Measurements from ENCODE around the gene TGM4. TPM values are rescaled to one million over a fixed set of nuclear protein-coding genes. Genes with fewer than 3 reads are reported as not detected.

TGM4 gene
- total and polyA plus RNA-seq, 2 donors (not counting 1 experiment from before 2014, with no cell fraction given): not detected

DNA sequence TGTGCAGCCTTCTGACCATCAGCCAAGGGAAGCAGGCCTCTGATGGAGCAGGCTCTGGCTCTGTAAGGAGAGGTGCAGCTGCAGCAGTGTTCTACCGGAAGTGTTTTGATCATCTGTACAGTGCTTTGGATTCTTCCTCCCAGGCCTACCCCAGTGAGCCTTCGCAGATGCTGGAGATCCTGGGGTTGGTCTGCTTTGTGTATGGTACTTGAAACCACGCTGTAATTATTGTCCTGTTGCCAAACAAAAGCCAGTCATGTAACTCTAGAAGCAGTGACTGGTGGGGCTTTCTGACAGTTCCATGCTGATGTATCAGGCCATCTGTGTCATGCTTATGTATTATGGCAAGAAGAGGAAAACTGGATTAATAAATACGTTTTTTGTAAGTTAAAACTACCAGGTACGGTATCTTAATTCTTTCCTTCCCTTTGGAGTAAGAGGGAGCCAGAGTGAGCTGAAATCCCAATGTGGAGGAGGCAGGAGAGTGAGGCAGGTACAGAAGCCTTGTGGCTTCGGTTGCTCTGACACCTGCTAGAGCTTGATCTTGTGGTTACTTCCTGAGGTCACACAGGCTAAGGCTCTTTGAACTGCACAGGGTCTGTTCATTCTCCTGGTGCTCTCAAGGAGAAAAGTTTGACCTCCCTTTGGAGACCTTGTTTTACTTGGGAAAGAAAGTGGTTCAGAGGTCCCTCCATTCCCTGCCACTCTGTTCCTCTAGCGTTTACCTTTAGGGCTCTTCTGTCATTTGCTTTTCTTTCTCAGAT lies 9.0 kb upstream of the TGM4 start:
- Histone ChIP-seq H3K9ac (ENCODE audit: low read length) (no peak overlapping the region), H3K9me3 (ENCODE audit: control extremely low read depth in 1 of 3, control insufficient read depth in 2 of 3, insufficient read depth in 1 of 3, low read length in 2 of 3) (no peaks in the 10 kb centered on the region), H3K4me2 (replicated peaks; ENCODE audit: low read depth, low read length, poor library complexity, severe bottlenecking) (no peak overlapping the region), H3K36me3 (replicated peaks in 1 of 2; ENCODE audit: control extremely low read depth in 1 of 2, control insufficient read depth in 1 of 2, extremely low read depth in 1 of 2, insufficient read depth in 2 of 2, low read length in 1 of 2) (peaks cover 0 to 5% of the 10 kb centered on the region in 2 experiments), H3K27ac (ENCODE audit: low read length in 2 of 2) (no peak overlapping the region), H3K4me1 (ENCODE audit: control insufficient read depth in 2 of 2, insufficient read depth in 2 of 2, low read length in 2 of 2) (peaks cover 7 to 13% of the 10 kb centered on the region in 2 donors), H3K79me2 (ENCODE audit: control insufficient read depth, insufficient read depth, low read length) (peaks cover 8% of the 10 kb centered on the region), H3K27me3 (replicated peaks in 1 of 4; ENCODE audit: control extremely low read depth in 1 of 4, control insufficient read depth in 3 of 4, insufficient read depth in 4 of 4, low read length in 3 of 4) (no peaks in the 10 kb centered on the region), H4K20me1 (ENCODE audit: control insufficient read depth, insufficient read depth, low read length, poor library complexity, severe bottlenecking) (no peaks in the 10 kb centered on the region), H3K4me3 (ENCODE audit: control extremely low read depth in 1 of 5, extremely low read depth in 1 of 5, insufficient read depth in 1 of 5, low read depth in 2 of 5, low read length in 4 of 5) (no peak overlapping the region), H2AFZ (ENCODE audit: insufficient read depth, low read depth, low read length, poor library complexity, severe bottlenecking) (no peak overlapping the region)
- WGBS (ENCODE audit: insufficient coverage): 89% methylated on average over 7 of the region's 7 CpGs
- Mint-ChIP-seq H3K4me1 (peaks cover 23% of the 10 kb centered on the region), H3K27me3 (no peaks in the 10 kb centered on the region), H3K9me3 (ENCODE audit: insufficient read depth) (peaks cover 3% of the 10 kb centered on the region), H3K4me3 (no peak overlapping the region), H3K27ac (no peak overlapping the region)
- intact Hi-C loops (cut with micrococcal nuclease): no loop called here
- ChIA-PET POLR2A (no interaction called here), CTCF (no interaction called here)
- TF ChIP-seq, protein P1, sequence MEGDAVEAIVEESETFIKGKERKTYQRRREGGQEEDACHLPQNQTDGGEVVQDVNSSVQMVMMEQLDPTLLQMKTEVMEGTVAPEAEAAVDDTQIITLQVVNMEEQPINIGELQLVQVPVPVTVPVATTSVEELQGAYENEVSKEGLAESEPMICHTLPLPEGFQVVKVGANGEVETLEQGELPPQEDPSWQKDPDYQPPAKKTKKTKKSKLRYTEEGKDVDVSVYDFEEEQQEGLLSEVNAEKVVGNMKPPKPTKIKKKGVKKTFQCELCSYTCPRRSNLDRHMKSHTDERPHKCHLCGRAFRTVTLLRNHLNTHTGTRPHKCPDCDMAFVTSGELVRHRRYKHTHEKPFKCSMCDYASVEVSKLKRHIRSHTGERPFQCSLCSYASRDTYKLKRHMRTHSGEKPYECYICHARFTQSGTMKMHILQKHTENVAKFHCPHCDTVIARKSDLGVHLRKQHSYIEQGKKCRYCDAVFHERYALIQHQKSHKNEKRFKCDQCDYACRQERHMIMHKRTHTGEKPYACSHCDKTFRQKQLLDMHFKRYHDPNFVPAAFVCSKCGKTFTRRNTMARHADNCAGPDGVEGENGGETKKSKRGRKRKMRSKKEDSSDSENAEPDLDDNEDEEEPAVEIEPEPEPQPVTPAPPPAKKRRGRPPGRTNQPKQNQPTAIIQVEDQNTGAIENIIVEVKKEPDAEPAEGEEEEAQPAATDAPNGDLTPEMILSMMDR (IDR thresholded peaks at IDR 0.05): no peak
- no peak for TF ChIP-seq EZH2 (IDR thresholded peaks at IDR 0.05; ENCODE audit: borderline replicate concordance, insufficient read depth, low read depth, low read length, poor library complexity, severe bottlenecking)
- DNase-seq (no peak), ATAC-seq (ENCODE audit: low read depth) (no peak)

DNA sequence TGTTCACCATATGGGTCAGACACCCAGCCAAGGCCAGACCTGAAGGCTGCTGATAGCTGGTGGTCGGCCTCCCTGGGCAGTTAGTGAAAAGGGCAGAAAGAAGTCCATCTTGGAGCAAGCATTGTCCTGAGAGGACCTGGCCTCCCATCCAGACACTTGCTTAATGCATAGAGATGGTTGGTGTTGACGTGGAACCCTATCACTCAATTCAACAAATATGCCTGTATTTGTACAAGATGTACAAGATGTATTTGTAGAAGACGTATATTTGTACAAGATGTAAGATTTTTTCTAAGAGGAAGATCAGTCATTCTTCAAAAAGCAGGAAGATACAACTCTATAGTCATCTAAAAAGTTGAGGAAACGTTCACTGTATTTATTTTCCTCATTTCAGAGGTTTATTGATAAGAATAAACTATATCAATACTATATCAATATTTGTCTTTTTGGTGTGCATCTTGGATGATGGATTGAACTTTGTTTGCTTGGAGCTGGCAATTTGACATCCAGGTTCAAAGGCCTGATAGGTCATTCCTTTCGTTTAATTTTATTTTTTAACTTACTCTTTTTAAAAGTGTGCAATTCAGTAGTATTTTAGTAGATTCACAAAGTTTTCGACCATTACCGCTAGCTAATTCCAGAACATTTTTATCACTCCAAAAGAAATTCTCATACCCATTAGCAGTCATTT lies 6.8 kb upstream of the TGM4 start:
- CTCF ChIA-PET: no interaction called here
- WGBS (ENCODE audit: insufficient coverage): no CpG with 5 or more reads among the region's 7 CpGs
- Mint-ChIP-seq H3K27me3 (no peaks in the 10 kb centered on the region), H3K27ac (no peak overlapping the region), H3K9me3 (ENCODE audit: insufficient read depth) (peaks cover 3% of the 10 kb centered on the region), H3K4me1 (peaks cover 16% of the 10 kb centered on the region), H3K4me3 (no peak overlapping the region)
- ATAC-seq (ENCODE audit: low read depth) (no peak), DNase-seq (no peak)
- peaks cover 4% of the 10 kb centered on the region for H3K79me2 ChIP-seq (ENCODE audit: control insufficient read depth, insufficient read depth, low read length)
- intact Hi-C loops (cut with micrococcal nuclease): no loop called here
- no peak overlapping the region for H3K9ac ChIP-seq (ENCODE audit: low read length)
- POLR2A ChIA-PET: no interaction called here
- no peak for TF ChIP-seq EZH2 (IDR thresholded peaks at IDR 0.05; ENCODE audit: borderline replicate concordance, insufficient read depth, low read depth, low read length, poor library complexity, severe bottlenecking)
- TF ChIP-seq, protein P1 (IDR thresholded peaks at IDR 0.05): no peak
- no peak overlapping the region for H3K4me3 ChIP-seq (ENCODE audit: control extremely low read depth in 1 of 5, extremely low read depth in 1 of 5, insufficient read depth in 1 of 5, low read depth in 2 of 5, low read length in 4 of 5)
- H3K27ac ChIP-seq (ENCODE audit: low read length in 2 of 2): no peak overlapping the region
- no peak overlapping the region for H2AFZ ChIP-seq (ENCODE audit: insufficient read depth, low read depth, low read length, poor library complexity, severe bottlenecking)
- peaks cover 0 to 5% of the 10 kb centered on the region in 2 experiments for H3K36me3 ChIP-seq (replicated peaks in 1 of 2; ENCODE audit: control extremely low read depth in 1 of 2, control insufficient read depth in 1 of 2, extremely low read depth in 1 of 2, insufficient read depth in 2 of 2, low read length in 1 of 2)
- H3K4me2 ChIP-seq (replicated peaks; ENCODE audit: low read depth, low read length, poor library complexity, severe bottlenecking): no peak overlapping the region
- H4K20me1 ChIP-seq (ENCODE audit: control insufficient read depth, insufficient read depth, low read length, poor library complexity, severe bottlenecking): no peaks in the 10 kb centered on the region
- no peaks in the 10 kb centered on the region for H3K27me3 ChIP-seq (replicated peaks in 1 of 4; ENCODE audit: control extremely low read depth in 1 of 4, control insufficient read depth in 3 of 4, insufficient read depth in 4 of 4, low read length in 3 of 4)
- peaks cover 3 to 4% of the 10 kb centered on the region in 2 donors for H3K4me1 ChIP-seq (ENCODE audit: control insufficient read depth in 2 of 2, insufficient read depth in 2 of 2, low read length in 2 of 2)
- no peaks in the 10 kb centered on the region for H3K9me3 ChIP-seq (ENCODE audit: control extremely low read depth in 1 of 3, control insufficient read depth in 2 of 3, insufficient read depth in 1 of 3, low read length in 2 of 3)
